ENCODE results near the gene UBE2A.

The UBE2A gene

GRCh38 chrX:119583431-119584059, 9.2 kb downstream of the UBE2A start:
- no peak for TF ChIP-seq CTCF (IDR thresholded peaks at IDR 0.05; ENCODE audit: borderline replicate concordance, control extremely low read depth, extremely low read depth, insufficient read depth, missing control alignments)
- no peak for DNase-seq (ENCODE audit: low spot score)
- in situ Hi-C loops (cut with MboI; ENCODE audit: low sequenced_read_pairs, unreplicated experiment) = no loop called here

- in situ Hi-C loops (cut with MboI; ENCODE audit: low sequenced_read_pairs, unreplicated experiment) = no loop called here
Measured at GRCh38 chrX:119589810-119590209, 15.4 kb downstream of the UBE2A start.

GRCh38 chrX:119602701-119603255, 28.4 kb downstream of the UBE2A start:
- no peak for TF ChIP-seq CTCF (IDR thresholded peaks at IDR 0.05; ENCODE audit: borderline replicate concordance, control extremely low read depth, extremely low read depth, insufficient read depth, missing control alignments)
- DNase-seq (ENCODE audit: low spot score) = no peak
- in situ Hi-C loops (cut with MboI; ENCODE audit: low sequenced_read_pairs, unreplicated experiment) = no loop called here

More at GRCh38 chrX:119589810-119590209, 15.4 kb downstream of the UBE2A start:
- no peak for TF ChIP-seq CTCF (IDR thresholded peaks at IDR 0.05; ENCODE audit: borderline replicate concordance, control extremely low read depth, extremely low read depth, insufficient read depth, missing control alignments)
- no peak for DNase-seq (ENCODE audit: low spot score)

GRCh38 chrX:119604766-119605463, 30.6 kb downstream of the UBE2A start:
- TF ChIP-seq CTCF (IDR thresholded peaks at IDR 0.05; ENCODE audit: borderline replicate concordance, control extremely low read depth, extremely low read depth, insufficient read depth, missing control alignments) = no peak
- DNase-seq (ENCODE audit: low spot score) = no peak
- in situ Hi-C loops (cut with MboI; ENCODE audit: low sequenced_read_pairs, unreplicated experiment) = no loop called here

- TF ChIP-seq CTCF (IDR thresholded peaks at IDR 0.05; ENCODE audit: borderline replicate concordance, control extremely low read depth, extremely low read depth, insufficient read depth, missing control alignments) = no peak
- in situ Hi-C loops (cut with MboI; ENCODE audit: low sequenced_read_pairs, unreplicated experiment) = no loop called here
- DNase-seq (ENCODE audit: low spot score) = peak; percentile 48
Measured at GRCh38 chrX:119605464-119606279, 31.3 kb downstream of the UBE2A start.

GRCh38 chrX:119606280-119607017, 32.1 kb downstream of the UBE2A start, which contains the start of gene NKRF:
Gene NKRF (minus strand): TSS chrX:119606424.
- no peak for TF ChIP-seq CTCF (IDR thresholded peaks at IDR 0.05; ENCODE audit: borderline replicate concordance, control extremely low read depth, extremely low read depth, insufficient read depth, missing control alignments)
- peak; percentile 82 for DNase-seq (ENCODE audit: low spot score)
- in situ Hi-C loops (cut with MboI; ENCODE audit: low sequenced_read_pairs, unreplicated experiment) = no loop called here
